NB4 (cell line): ENCODE measurements around the gene TBX21.

Experiments
- DNase-seq: peaks from one replicate; pipeline ENCODE4 v3.0.0; 2010; ENCODE audit warnings: low read depth
- H3K4me3 ChIP-seq: one replicate; pipeline ENCODE4 v1.5.1; 2011; ENCODE audit warnings: mild to moderate bottlenecking, low read depth, low read length, moderate library complexity
- CTCF ChIP-seq: IDR thresholded peaks from one replicate; pipeline ENCODE4 v1.5.1; 2012; ENCODE audit warnings: low read depth, low read length
- MAX ChIP-seq: IDR thresholded peaks from 2 replicates; pipeline ENCODE4 v1.6.1; 2011; ENCODE audit warnings: low read depth, low read length
- MYC ChIP-seq: IDR thresholded peaks from 2 replicates; pipeline ENCODE4 v1.6.1; 2011; ENCODE audit warnings: low read depth, low read length
- POLR2A ChIP-seq: IDR thresholded peaks from 2 replicates; pipeline ENCODE4 v1.6.1; 2011; ENCODE audit warnings: mild to moderate bottlenecking; ENCODE audit not compliant: insufficient read length; ENCODE audit errors: extremely low read depth

TBX21 gene

GRCh38 chr17:47712330-47713023 is 20.6 kb upstream of the TBX21 start:
- no peak for TF ChIP-seq POLR2A
- no peak for TF ChIP-seq MAX
- no peak for TF ChIP-seq CTCF
- TF ChIP-seq MYC: no peak
- H3K4me3 ChIP-seq: no peak overlapping the region
- peak; percentile 11 for DNase-seq

DNA sequence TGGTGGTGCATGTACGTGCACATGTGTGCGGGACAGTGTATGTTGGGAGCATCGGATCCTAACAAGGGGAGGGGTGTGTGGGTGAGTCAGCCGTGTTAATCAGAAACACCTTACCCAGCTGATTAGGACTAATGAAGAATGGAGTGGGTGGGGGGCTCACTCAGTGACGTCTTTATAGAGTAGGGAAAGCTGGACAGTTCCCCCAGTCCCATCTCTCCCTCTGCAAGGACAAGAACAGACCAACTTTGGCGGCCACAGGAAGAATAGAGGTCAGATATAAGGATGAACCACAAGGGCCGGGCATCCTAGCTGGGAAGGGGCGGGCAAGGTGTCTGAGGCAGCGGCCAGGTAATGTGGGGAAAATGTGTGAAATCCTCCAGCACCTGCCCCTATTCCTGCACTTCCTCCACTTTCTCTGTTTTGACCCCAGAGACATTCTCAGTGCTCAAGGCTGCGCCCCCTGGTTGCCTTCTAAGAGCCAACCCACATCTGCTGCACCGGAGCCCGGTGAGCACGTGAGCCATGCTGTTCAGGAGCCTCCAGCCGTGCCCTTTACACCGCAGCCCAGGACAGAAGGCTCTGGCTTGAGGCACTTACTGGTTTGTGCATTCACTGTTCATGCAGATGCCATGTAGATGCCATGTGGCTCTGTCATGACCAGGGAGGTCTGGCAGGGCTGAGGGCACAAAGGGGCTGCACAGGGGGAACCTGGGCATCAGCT is 18.9 kb upstream of the TBX21 start:
- TF ChIP-seq MYC (no peak), POLR2A (no peak), MAX (no peak), CTCF (no peak)
- DNase-seq: no peak
- H3K4me3 ChIP-seq: no peak overlapping the region

DNA sequence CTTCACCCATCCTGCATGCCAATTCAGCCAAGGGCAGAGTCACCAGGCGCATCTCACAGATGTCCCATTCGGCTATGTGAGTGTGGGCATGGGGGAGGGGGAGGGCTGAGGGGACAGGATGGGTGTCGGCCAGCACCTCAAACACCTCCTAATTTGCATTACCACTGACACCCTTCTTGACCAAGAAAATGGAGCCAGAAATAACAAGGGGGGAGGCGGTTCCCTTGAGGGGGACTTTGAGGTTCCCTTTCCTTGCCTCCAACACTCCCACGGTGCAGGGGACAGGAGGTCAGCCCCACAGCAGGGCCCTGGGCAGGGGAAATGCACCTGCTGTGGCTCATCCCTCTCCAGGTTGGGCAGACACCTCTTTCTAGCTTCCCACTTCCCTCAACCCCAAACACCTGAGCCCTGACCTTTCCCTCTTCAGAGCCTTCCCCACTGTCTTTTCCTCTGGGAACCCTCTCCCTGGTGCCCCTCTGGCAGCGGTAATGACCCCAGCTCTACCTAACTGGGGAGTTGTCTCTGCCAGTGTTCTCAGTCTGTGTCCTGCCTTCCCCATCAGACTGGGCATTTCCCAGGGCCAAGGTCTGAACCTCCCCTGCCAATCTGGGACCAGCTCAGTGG is 18.2 kb upstream of the TBX21 start:
- TF ChIP-seq MYC (no peak), MAX (no peak), POLR2A (no peak), CTCF (no peak)
- no peak overlapping the region for H3K4me3 ChIP-seq
- no peak for DNase-seq

- TF ChIP-seq CTCF: no peak
- no peak for TF ChIP-seq MAX
- no peak for TF ChIP-seq MYC
- TF ChIP-seq POLR2A: no peak
- no peak overlapping the region for H3K4me3 ChIP-seq
- DNase-seq: no peak
Observed at GRCh38 chr17:47715669-47716325, 17.2 kb upstream of the TBX21 start.

DNA sequence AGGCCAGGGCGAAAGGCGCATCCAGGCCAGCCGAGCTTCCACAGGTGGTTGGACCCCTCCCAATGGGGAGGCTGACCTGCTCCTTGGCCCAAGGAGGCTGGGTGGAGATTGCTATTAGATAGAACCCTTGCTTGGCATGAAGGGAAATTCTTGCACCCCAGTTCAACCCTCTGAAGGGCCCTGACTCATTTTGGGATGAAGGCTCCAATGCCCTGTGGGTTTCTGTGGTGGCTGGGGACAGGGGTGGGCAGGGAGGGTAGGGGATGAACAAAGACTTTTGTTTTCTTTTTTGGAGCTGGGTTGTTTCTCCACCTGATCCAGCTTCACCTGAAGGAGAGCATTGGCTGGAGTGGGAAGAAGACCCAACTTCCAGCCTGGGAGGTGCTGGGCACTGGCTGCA is 16.7 kb upstream of the TBX21 start:
- no peak overlapping the region for H3K4me3 ChIP-seq
- DNase-seq: no peak
- no peak for TF ChIP-seq CTCF
- TF ChIP-seq POLR2A: no peak
- TF ChIP-seq MAX: no peak
- no peak for TF ChIP-seq MYC
